ENCODE data around the gene SPINK9.
"Not testable (repeated sequence)": the region's sequence is repeated elsewhere in the genome, so short reads cannot be mapped to it uniquely, and the experiment has no call there.

SPINK9 gene, protein sequence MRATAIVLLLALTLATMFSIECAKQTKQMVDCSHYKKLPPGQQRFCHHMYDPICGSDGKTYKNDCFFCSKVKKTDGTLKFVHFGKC

DNA sequence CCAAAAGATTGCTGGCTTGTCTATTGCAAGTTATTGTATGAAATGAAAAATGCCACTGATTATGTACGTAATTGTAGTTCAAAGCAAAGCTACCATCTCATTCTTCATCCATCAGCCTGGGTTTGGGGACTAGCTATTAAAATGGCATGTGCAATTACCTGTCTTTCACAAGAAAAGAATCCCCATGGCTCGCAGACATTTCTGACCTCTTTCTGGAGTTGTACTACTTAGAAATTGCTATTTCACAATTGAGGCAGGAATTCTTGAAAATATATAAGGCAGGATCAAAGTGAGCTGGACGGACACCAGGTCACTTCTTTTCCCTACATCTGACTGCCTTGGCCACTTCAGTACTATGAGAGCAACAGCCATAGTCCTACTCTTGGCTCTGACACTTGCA is at the start of gene SPINK9:
Gene SPINK9 (plus strand): TSS at position 301 of the 400 bp plus-strand sequence. CDS start 55 bp downstream, at position 356.
- no peak for DNase-seq

DNA sequence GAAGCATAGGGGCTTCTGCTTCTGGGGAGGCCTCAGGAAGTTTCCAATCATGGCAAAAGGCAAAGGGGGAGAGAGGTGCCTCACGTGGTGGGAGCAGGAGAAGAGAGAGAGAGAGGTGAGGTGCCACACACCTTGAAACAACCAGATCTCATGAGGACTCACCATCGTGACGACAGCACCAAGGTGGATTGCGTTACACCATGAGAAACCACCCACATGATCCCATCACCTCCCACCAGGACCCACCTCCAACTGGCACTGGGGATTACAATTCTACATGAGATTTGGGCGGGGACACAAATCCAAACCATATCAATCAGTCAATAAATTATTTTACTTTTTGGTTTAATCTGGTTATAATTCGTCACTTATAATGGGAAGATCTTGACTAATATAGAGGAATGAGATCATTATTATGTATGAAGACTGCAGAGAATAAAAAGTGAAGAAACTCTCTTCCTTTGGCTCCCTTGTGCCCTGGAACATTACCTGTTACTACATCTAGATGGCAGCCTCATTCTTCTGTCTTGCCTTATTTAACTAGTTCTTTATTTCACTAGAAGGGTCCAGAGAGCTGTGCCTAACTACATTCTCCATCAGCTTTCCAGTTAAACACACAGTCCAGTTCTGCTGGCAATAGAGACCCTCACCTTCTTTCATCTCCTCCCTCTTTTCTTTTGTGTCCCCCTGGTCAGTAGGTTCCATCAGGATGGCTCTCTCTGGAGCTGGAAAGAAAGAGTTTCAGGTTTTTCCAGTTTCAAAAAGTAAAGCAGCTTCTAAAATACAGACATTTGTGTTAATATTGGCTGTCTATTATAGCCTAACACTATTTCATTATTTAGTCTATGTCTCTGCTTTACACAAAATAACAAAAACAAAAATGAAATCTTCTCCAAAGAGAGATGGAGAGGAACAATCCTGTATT is 44.8 kb upstream of the SPINK9 start:
- DNase-seq, result no peak

DNA sequence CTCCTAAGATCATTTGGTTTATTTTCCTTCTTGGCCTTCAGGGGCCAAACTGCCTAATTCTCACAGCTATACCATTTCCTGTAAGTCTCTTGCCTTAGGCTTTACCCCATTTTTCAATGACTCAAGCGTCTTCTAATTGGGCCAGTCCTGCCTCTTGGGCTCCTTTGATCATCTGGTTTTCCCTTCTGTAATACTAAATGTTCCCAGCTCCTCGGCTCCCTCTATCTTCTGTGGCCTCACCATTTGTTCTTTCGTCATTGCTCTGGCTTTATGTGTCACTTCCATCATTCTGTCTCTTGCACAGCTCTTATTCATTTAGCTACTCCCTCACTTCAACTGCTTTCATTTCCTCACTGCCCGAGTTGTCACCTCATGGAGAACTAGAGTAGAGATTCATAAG is 37.6 kb upstream of the SPINK9 start:
- no peak for DNase-seq

DNA sequence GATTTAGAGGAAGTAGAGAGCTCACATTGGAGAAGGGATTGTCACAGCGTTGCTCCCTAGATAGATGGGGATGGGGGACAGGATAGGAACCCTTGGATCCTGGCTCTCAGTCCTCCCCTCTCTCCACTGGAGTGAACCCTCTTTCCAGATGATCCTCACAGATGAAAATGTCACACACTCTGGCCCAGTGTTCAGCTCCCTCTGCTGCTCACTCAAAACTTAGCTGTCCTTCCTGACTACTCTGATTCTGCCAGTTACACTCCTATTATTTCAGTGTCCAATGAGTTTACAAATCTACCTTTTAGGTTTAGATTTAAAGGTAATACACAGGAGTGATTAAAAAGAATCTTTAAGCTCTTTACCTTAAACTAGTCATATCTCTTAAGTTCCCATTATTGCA is 28.9 kb upstream of the SPINK9 start:
- no peak for DNase-seq

DNA sequence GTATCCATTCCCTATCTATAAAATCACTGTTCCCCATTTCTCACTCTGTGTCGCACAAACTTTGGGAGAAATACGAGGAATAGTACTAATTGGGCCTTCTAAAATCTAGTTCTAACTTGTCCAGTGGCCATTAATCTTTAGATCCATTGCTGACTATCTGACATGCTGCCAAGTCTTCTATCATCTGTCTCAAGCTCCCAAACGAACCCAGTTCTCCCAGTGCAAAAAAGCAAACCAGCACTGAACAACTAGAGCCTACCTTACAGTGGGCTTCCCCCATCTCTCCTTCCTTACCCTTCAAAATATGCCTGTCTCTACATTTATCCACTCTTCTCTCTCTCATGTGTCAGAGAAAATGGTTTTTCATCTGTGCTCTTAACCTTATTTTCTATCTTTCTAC is 26.3 kb upstream of the SPINK9 start:
- DNase-seq, result no peak

DNA sequence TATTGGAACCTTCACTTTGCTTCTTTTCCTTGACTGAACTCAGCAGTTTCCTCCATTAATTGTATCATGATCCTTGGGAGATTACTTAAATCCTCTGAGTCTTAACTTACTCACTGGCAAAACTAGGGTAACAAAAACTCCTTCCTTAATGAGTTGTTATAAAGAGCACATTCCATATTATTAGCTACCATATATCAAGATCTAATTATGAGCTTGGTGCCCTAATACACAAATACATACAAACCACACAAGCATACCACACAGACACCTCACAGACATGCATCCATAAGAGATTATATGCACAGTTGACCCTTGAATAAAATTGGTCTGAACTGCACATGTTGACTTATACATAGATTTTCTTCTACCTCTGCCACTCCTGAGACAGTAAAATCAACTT is 25.6 kb upstream of the SPINK9 start:
- DNase-seq, result no peak

DNA sequence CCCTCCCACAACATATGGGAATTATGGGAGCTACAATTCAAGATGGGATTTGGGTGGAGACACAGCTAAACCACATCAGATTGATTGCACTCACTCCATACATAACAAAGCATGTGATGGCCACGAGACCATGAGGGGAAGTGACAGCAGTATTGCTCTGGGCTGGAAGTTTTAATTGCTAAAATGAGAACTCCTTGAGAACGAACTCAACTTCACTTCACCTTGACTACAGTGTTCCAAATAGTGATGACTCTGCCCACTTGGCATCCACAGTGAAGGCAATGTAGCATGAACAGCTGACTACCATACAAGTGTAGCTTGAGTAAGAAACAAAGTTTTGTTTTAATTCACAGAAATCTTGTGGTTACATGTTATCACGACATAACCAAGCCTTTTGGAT is 23.9 kb upstream of the SPINK9 start:
- no peak for DNase-seq

DNA sequence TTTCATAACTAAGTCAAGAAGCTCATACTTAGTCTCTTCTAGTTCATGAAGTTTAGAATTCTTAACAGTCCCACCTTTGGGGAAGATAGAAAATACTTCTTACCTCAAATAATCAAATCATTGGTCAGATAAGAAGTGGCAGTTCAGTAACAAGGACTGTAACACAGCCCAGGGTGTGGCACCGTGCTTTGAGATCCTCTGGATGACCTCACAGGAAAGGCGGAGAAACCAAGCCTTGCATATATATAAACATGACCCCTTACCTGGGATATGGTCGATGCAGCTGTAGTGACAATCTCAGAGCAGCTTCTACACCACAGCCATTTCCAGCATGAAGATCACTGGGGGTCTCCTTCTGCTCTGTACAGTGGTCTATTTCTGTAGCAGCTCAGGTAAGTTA is 23.2 kb upstream of the SPINK9 start, which contains the start of gene SPINK7:
Gene SPINK7 (plus strand): TSS at position 271 of the 400 bp plus-strand sequence. CDS start 61 bp downstream, at position 332.
- DNase-seq, result no peak

DNA sequence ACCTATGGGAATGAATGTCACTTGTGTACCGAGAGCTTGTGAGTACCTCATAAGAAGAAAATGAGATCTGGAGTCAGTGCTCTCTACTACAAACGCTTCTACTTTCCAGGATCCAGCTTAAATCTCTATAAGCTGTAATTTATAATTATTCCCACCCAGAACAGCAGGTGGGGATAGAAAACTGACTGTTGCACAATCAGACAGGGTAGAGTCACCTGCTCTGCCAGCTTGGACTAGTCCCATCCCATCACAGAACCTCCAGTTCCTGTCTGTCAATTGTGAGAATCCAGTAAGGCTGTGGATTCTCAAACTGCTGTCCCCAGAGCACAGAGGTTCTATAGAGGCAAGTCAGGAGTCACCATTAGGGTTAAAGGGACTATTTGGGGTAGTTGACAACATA is 21.2 kb upstream of the SPINK9 start:
- DNase-seq, result no peak

DNA sequence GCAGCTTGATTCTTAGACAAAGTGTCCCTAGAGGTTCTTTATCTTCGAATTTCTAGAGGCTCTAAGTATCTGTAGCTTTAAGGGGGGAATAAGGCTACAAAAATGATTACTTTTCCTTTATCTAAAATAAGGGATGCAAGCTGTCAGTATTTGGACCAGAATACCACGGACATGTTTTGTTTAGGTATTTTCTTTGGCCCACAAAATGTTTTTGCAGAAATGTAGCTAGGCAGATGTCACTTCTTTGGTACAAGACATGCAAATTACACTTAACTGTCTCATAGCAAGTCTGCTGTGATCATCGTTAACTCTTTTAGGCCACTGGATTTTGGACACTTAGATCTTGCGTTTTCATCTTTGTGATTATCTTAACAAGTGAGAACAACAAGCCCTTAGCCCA is 20.6 kb upstream of the SPINK9 start:
- DNase-seq, result no peak

DNA sequence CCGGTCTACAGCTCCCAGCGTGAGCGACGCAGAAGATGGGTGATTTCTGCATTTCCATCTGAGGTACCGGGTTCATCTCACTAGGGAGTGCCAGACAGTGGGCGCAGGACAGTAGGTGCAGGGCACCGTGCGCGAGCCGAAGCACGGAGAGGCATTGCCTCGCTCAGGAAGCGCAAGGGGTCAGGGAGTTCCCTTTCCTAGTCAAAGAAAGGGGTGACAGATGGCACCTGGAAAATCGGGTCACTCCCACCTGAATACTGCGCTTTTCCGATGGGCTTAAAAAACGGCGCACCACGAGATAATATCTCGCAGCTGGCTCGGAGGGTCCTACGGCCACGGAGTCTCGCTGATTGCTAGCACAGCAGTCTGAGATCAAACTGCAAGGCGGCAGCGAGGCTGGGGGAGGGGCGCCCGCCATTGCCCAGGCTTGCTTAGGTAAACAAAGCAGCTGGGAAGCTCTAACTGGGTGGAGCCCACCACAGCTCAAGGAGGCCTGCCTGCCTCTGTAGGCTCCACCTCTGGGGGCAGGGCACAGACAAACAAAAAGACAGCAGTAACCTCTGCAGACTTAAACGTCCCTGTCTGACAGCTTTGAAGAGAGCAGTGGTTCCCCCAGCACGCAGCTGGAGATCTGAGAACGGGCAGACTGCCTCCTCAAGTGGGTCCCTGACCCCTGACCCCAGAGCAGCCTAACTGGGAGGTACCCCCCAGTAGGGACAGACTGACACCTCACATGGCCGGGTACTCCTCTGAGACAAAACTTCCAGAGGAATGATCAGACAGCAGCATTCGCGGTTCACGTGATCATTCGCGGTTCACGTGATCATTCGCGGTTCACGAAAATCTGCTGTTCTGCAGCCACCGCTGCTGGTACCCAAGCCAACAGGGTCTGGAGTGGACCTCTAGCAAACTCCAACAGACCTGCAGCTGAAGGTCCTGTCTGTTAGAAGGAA is 15.1 kb upstream of the SPINK9 start:
- not testable (repeated sequence) for DNase-seq

DNA sequence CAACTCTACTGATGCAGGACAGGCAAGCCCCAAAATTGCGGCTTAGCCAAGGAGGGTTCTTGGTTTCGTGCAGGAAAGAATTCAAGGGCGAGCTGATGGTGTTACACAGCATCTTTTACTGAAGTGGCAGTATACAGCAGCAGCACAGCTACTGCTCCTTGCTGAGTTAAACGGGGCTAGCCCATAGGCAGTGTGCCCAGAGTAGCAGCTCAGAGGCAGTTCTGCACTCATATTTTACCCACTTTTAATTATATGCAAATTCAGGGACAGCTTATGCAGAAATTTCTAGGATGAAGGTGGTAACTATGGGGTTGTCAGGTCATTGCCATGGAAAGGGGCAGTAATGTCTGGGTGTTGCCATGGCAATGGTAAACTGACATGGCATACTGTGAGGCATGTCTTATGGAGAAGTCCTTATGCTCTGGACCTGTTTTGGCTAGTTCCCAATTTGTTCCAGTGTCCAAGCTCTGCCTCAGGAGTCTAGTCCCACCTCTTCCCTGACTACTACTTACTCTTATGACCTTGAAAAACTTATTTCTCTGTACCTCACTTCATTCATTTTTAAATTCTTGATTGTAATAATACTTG is 2.0 kb upstream of the SPINK9 start:
- no peak for DNase-seq

DNA sequence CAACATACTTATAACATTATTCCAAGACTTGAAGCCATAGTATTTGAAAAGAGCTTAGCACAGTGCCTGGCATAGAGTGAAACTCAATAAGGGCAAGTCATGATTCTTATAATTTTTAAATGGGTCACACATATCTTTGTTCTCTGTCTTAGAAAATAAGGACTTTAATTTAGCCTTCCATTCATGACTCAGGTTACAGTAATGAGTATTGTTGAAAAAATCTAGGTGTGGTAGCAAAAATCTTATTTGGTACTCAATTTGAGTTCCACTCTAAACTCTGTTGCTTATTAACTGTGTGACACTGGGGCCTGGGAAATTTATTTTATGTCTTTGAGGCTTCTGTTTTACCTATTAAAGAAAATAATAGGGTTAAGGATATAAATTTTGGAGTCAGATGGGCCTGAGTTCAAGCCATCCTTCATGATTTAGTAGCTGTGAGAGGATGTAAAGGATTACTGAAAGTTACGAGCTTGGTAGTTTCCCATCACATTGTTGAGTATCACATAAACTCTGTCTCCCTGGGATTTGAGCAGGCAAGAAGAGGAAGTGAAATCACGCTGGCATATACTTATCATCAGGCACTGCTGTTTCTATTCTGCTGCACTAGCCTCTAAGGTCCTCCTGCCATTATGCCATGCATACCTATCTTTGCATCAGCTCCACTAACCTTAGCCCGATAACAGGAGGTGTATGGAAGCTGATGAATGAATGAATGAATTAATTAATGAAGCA is 1.5 kb downstream of the SPINK9 start:
- no peak for DNase-seq

DNA sequence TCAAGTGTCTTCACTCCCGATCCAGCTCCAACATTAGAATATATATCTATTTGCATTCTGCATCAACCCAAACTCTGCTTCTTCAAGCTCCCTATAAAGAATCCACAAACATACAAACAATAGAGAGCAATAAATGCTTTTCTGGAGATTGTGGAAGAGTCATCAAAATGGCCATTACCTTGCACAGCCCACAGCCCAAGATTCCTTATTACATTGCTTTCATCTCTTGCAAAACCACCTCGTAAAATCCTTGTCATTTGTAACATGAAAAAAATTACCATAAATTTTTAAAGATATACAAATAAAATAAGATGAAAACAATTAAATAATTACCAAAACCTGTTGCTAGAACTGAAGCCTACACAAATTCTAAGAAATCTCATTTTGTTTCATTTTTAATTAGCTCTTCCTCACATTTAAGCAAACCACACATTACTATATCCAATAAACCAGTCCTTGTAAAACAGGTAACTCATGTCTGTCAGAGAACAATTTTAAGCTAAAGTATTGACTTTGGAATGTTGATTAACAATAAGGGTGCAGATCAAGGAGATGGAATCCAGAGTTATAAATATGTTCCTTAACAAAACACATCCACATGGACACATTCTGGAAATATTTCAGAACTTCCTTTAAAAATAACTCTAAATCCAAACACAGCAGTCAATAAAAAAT is 7.1 kb downstream of the SPINK9 start:
- no peak for DNase-seq

DNA sequence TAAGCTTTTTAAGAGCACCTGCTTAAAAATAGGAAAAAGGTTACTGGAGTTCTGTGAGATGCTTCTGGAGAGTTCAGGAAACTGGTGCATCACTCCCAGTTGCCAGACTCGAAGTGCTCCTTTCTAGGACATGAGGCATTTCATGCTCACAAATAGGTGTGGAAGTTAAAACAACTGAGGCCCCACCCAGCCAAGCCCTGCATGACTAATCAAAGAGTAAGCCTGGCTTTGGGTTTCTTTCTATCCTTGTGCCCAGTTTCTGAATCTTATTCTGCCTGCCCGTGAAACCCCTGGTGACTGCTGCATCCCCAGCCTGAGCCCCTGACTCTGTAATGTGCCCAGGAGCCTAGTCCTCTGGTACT is 7.7 kb downstream of the SPINK9 start:
- no peak for DNase-seq

DNA sequence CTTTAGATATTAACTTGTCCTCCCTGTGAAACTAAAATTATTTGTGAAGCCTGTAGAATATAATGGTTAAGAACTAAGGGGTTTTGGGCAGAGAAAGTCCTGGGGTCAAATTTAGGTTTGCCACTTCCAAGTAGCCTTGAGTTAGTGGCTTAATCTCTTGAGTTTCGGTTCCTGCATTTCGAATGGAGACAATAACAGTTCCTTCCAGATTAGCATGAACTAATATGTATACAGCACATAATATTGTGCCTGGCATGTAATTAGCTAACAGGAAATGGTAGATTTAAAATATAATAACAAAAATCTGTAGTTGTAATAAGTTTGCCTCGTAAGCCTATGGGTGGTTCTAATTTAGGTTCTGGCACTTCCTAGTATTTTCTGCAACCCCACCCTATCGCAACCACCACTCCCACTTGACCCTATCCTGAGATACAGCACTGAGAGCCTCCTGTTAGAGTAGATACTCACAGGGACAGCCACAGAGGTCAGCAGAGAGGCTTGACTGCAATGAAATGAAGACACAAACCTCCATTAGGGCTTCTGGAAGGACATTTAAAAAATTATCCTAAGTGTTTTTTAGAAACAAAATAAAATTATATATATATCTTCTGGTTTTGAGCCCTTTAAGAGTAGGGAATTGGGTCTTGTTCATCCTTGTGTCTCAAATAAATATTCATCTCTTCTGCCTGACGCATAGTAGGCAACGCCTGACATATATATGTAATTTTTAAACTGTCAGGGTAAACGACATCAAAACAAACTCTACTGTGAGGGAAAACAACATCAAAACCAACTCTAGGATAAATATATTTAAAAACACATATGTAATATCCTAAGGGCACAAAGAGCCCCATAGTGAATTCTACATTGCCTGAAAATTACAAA is 8.5 kb downstream of the SPINK9 start:
- no peak for DNase-seq

DNA sequence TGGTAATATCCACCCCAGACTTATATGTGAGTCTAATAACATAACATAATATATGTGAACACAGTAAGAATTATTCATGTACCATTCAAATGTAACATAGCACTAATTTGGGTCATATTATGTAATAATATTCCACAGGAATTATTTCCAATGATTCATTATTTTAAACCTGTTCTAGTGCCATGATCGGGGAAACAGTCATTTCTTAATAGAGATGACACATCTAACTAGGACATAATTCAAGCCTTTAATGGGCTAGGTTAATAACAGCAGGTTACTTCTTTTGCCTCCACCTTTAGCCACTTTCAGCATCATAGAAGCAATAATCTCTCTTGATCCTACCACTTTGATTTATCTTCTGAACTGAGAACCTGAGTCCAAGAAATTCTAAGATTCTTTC is 12.3 kb downstream of the SPINK9 start:
- no peak for DNase-seq

DNA sequence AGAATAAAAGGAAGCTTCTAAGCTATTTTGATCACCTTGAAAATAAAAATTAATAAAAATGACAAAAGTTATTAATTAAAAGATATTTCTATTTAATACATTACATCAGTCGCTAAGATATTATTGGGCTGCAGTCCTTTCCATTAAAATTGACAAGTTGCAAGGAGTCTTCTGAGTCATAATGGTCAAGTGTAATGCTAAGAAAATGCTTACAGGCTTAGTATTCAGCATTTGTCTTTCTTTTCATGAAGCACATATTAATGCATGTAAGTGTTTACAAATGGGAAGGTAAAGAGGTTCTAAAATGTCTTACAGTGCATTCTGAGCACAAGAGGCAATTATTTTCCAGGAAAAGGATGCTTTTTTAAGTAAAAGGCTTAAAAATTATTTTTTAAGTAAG is 17.3 kb downstream of the SPINK9 start:
- DNase-seq, result no peak

DNA sequence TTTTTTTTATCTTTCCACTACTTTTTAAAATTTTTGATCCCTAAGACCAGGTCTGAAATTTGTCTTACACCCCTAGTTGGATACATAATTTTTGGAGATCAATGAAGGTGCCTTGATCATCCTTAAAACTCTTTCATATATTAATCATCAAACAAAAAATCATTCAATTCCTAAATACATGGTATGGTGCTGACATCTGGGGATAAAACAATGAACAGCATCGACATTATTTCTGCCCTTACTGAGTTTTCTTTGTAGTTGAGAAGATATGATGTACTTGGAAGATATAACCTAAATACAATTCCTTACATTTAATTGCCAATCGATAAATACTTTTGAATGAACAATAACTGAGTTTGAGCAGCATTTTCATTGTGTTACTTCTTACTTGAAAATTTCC is 18.3 kb downstream of the SPINK9 start:
- DNase-seq, result no peak

DNA sequence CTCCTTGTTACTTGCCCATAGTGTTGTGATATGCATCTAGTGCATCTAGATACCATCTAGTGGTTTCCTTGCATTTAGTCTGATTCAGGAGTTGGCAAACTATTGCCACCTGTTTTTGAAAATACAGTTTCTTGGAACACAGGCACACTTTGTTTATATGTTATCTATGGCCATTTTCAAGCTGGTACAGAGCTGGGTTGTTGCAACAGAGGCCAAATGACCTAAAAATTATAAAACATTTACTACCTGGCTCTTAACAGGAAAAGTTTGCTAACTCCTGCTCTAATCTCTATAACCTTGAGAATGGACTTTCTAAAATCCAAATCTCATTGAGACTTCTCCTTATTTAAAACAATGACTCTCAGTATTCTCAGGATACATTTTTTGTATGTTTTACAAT is 29.0 kb downstream of the SPINK9 start:
- no peak for DNase-seq

DNA sequence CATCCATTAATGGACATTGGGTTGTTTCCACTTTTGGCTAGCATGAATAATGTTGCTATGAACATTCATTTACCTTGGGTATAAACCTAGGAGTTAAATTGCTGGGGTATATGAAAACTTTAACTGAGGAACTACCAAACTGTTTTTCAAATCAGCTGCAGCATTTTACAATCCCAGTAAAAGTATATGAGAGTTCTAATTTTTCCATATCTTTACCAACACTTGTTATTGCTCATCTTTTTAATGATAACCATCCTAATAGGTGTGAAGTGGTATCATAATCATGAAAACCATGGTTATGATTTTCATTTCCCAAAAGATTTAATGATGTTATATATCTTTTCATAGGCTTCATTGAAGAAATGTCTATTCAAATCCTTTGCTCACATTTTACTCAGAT is 32.9 kb downstream of the SPINK9 start:
- no peak for DNase-seq
